Esophagus squamous epithelium (tissue), 4 donors: ENCODE measurements around the gene ZNF346.

Experiments used
- CTCF ChIP-seq, 6 experiments: fragments of 450-650 bp in 4 of 6; fragments of 200-600 bp in 2 of 6; sonication (generic) in 2 of 6; IDR thresholded peaks; one replicate each; pipeline ENCODE4 v1.5.1; 2016 to 2019; ENCODE audit warnings: antibody characterized with exemption in 6 of 6, mild to moderate bottlenecking in 4 of 6, moderate library complexity in 4 of 6
- POLR2A ChIP-seq, 4 donors: fragments of 450-650 bp; IDR thresholded peaks; one replicate each; pipeline ENCODE4 v1.6.1; 2017; ENCODE audit warnings: antibody characterized with exemption in 4 of 4, mild to moderate bottlenecking in 4 of 4, moderate library complexity in 3 of 4

GRCh38 chr5:177123789-177124485 lies 101.4 kb downstream of the ZNF346 start:
- TF ChIP-seq CTCF (IDR thresholded peaks at IDR 0.05) (no peak), POLR2A (IDR thresholded peaks at IDR 0.05) (no peak)
